Activated gamma-delta T cell (primary cell): ENCODE measurements around the gene GALR2.
"Not testable (repeated sequence)": the region's sequence is repeated elsewhere in the genome, so short reads cannot be mapped to it uniquely, and the experiment has no call there.

Source experiments
- DNase-seq: peaks from one replicate; lab custom pipeline; 2025; lab: John Stamatoyannopoulos, UW
- total RNA-seq, 2 donors: gene quantifications; one replicate each; lab custom pipeline; 2026; lab: John Stamatoyannopoulos, UW

GALR2 gene, protein sequence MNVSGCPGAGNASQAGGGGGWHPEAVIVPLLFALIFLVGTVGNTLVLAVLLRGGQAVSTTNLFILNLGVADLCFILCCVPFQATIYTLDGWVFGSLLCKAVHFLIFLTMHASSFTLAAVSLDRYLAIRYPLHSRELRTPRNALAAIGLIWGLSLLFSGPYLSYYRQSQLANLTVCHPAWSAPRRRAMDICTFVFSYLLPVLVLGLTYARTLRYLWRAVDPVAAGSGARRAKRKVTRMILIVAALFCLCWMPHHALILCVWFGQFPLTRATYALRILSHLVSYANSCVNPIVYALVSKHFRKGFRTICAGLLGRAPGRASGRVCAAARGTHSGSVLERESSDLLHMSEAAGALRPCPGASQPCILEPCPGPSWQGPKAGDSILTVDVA
- 0 to 0.09 reads per million in 2 donors for total RNA-seq

DNA sequence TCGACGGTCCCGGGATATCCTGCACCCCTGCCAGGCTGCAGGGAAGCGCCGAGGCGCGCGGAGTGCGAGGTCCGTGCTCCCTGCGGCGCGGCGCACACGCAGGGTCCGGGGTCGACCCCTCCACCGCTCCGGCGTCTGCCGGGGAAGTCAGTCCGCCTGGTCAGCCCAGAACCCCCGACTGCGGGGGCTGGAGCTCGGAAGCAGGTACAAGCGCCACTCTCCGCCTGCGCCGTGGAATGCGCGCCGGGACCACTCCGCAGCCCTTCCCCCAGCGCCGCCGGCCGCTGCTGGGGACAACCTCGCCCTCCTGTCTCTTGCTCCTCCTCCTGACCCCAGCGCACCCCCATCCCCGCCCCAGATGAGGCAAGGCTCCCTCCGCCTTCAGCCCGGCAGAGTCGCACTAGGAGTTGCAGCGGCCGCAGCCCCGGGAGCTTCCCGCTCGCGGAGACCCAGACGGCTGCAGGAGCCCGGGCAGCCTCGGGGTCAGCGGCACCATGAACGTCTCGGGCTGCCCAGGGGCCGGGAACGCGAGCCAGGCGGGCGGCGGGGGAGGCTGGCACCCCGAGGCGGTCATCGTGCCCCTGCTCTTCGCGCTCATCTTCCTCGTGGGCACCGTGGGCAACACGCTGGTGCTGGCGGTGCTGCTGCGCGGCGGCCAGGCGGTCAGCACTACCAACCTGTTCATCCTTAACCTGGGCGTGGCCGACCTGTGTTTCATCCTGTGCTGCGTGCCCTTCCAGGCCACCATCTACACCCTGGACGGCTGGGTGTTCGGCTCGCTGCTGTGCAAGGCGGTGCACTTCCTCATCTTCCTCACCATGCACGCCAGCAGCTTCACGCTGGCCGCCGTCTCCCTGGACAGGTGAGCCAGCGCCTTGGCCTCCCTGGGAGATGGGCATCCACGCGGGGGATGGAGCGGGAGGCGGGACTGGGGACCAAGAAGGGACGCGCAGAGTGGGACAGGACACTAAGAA is at the start of gene GALR2:
TSS of gene GALR2 (plus strand) at position 392 of the 974 bp plus-strand sequence. CDS start at position 495, 103 bp downstream.
- no peak for DNase-seq

DNA sequence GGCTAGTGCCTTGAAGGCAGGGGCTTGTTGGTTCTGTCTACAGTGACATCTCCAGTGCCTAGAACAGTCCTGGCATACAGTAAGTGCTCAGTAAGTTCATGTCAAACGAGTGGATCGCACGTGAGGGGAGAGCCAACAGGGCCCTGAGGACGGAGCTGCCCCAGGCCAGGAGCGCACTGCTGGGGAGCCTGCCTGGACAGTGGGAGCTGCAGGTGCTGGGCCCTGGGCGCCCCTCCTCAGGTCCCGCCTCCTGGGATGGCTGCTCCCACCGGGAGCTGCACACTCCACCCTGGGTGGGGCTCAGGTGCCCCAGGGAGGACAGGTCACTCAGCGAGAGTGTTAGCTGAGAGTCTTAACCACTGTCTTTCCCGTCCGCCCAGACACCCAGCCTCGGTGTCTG is 49.3 kb upstream of the GALR2 start:
- no peak for DNase-seq

DNA sequence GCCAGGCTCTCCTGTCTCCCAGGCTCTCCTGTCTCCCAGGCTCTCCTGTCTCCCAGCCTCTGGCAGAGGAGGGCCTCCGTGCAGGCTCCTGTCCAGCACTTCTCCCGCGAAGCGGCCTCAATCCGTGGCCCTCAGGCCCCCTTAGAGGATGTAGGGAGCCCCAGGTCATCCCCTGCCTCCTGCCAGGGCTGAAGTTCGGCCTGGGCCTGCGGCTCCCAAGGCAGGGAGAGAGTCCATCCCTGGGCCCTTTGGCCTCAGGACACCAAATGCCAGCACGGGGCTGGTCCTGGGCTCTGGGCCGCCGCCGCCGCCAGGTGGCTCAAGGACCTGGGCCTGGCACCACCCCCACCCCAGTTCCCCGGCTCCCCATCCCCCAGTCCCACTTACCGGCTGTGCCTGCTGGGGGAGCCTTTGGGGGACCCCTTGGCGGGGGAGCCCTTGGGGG is 47.8 kb upstream of the GALR2 start:
- DNase-seq, result no peak

DNA sequence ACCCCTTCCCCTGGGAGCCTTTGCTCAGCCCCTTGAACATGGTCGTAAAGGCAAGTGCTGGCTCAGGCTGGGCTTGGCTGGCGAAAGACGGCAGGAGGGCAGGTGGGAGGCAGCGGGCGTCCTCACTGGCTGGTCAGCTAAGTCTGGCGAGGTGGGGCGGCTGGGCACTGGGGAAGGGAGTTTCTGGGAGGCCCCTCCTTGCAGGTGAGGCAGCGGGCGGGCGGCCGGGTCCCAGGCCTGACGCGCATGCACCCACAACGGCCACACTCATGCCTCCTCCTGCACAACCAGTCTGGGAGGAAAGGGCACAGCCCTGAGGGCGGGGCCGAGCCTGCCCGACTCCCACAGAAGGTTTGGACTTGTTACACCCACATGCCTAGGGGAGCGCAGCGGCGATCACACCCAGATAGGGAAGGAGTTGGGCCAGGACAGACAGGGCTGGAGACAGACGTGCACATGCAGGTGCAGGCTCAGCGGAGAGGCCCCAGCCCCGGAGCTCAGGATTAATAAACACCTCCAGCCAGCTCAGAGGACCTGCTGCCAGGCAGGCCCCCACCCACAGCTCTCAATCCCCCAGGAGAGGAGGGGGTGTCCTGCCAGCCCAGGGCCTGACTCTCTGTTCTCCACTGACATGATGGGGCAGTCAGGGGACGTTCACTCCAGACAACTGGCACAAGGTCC is 47.3 kb upstream of the GALR2 start, which contains the start of gene EVPL:
TSS of gene EVPL (minus strand) at position 148 of the 681 bp plus-strand sequence. CDS start at position 40, 108 bp downstream.
- DNase-seq, result no peak

DNA sequence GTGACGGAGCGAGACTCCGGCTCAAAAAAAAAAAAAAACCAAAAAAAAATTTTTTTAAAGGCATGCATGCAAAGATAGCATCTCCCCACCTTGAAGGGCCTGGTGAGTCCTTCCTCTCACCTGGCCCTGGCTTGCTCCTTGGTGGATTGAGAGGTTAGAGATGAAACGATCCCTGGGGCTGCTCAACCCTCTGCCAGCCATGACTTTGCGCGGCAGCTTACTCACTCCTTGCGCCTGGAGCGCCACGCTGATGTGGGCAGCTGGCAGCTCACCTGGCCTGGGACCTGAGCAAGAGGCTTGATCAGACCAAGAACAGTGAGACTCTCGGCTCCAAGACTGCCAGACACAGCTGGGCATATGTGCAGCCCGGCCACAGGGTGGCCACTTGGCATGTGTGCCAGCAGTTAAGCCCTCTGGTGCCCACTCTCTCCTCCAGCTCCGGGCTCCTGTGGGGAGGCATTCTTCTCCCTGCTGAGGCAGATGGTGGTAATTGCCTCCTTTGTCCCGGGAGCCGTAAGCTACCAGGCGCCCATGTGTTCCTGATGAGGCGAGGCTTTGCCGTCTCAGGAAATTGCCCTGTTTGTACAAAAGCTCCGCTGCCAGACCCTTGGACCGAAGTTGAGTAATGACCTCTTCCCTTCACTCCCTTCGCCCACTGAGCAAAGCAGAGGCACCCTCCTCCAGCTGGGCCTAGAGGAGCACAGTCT is 42.4 kb upstream of the GALR2 start:
- no peak for DNase-seq

DNA sequence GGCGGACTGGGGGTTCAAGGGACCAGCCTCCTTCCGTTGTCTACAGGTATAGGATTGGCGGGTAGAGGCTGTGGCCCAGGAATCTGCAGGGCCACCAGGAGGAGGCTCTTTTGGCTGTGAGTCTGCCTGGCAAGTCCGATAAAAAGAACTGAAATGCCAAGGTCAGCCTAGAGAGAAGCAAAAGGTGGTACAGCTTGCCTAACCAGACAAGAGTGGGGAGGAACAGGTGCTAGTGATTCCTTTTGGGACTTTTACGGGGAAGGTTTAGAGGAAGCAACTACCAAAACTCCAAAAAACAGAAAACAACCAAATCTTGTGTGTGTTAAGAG is 41.8 kb upstream of the GALR2 start:
- no peak for DNase-seq

DNA sequence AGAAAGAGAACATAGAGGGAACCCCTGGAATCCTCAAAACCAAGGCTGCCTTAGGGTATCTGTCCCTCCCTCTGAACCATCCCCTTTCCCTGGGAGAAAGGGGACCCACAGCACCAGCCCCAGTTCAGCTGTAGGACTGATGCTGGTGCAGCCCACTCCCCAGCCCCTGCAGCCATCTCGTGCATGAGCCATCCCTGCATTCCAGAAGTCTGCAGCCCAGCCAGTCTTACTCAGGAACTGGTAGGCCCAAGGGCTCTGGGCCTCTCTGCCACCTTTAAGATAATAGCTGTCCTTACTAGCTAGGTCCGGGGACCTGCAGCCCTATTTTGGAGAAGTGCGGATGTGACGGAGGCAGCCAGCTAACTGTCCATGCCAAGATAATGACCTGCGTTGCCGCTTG is 41.4 kb upstream of the GALR2 start:
- DNase-seq, result no peak

DNA sequence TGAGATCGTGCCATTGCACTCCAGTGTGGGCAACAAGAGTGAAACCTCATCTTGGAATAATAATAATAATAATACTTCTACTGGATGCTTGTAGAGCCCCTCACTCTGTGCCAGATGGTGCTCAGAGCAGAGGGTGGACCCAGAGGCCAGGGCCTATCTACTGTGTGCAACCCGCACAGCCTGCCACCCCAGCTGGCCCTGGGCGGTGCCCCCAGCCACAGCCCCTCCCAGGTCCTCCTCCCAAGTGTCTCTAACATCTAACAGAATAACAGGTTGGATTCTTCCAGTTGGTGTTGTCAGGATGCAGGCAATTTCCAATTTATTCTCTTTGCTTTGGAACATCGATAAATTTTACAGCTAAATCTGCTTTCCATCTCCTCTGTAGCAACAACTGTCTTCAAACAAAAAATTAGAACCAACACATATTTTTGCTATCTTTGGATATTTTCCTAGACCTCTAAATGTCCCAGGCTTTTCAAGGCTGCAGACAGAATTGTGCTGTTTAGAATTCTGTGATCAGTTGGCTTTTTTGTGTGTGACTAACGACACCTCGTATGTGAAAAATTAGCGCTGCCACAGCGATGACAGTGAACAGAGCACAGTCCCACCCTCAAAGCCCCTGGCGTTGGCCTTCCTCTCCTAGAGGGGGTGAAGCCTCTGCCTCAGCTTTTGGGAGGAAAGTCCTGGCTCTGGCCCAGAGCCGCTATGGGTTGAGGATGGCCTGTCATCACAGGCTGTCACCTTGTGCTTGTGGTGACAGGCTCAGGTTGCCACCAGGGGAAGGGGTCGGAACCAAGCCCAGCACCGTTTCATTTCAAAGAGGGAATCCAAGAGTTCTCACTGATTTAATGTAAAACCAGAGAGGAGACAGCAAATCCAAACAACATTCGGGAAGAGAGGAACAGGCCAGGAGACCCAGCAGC is 39.9 kb upstream of the GALR2 start:
- DNase-seq, result no peak

DNA sequence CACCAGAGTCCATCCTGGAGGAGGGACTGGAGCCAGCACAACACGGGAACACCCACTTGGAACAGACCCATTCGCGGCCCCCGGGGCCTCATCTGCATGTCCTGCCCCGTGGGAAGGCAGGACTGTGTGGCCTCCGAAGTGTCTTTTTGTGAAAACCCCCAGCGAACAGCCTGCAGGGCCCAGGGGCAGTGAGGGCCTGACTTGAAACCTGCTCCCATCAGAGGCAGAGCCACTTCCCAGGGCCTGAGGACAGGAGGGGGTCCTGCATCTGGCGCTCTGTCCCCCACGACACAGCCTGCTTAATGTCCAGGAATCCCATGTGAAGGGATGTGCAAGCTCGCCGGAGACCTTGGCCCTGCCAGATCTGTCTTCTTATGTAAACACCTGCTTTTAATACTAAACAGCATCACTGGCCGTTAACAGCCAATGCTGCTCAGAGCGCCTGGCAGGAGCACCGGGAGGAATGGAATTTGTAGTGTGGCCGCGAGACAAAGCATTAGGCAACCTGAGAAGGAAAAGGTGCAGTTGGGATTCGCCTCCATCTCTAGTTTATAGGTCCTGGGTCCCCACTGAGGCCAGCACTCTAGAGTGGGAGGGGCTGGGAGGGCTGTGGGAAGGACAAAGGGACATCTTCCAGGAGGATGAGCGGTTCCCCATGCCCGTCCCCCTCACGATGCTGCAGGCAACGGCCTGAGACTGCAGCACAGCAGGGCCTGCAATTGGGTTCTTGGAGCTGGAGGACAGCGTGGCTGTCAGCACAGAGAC is 37.9 kb upstream of the GALR2 start:
- no peak for DNase-seq

DNA sequence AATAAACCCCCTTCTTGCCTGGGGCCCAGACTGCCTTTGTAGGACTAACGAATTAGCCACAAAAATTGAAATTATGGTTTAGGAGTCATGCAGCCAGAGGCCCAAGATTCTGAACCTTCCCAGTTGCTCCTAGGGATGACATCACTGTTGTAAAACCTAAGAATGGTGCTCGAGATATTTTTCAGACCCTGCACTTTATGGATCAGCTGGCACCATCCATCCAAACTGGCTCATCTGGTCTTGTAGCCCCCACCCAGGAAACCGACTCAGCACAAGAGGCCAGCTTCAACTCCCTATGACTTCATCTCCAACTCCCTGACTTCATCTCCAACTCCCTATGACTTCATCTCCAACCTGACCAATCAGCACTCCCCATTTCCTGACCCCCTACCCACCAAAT is 36.5 kb upstream of the GALR2 start:
- DNase-seq, result no peak

DNA sequence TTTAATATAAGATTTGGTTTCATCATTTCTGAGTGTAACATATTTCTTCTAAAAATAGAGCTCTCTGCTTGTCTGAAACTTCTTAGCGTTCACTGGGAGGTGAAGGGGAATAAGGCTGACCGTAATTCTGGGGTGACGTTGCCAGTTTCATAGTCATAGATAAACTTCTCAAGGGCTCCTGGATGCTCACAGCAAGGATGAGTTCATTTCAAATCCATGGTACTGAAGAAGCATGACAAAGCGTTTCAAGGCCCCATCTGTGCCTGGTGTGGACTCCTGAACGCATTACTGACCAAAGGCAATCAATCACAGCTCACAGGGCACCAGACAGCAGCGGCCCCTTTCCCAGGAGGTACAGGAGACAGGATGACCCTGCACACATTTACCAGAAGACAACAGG is 35.5 kb upstream of the GALR2 start:
- no peak for DNase-seq

DNA sequence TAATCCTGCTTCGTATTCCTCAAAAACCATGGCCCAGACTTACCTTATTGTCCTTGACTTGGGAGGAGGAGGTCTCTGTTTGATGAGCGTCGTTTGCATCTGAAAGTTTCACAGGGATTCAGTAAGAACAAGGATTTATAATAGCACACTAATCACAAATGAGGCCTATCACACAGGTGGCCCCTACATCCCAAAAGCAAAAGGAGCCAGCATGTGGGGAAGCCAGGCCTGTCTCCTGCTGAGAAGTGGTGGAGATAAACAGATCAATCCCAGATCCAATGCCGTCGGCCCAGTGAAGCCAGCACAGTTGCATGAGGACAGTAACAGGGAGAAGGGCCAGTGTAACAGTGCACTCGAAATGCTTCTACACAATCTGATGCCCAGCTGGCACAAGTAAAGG is 34.2 kb upstream of the GALR2 start:
- DNase-seq, result no peak

DNA sequence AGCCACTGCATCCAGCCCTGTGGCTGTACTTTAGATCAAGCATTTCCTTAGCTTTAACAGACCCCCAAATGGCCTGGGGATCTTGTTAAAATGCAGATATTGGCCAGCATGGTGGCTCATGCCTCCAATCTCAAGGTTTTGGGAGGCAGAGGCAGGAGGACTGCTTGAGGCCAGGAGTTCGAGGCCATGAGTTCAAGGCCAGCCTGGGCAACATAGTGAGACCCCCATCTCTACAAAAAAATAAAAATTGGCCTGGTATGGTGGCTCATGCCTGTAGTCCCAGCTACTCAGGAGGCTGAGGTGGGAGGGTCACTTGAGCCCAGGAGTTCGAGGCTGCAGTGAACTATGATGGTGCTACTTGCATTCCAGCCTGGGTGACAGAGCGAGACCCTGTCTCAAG is 31.7 kb upstream of the GALR2 start:
- DNase-seq, result not testable (repeated sequence)

DNA sequence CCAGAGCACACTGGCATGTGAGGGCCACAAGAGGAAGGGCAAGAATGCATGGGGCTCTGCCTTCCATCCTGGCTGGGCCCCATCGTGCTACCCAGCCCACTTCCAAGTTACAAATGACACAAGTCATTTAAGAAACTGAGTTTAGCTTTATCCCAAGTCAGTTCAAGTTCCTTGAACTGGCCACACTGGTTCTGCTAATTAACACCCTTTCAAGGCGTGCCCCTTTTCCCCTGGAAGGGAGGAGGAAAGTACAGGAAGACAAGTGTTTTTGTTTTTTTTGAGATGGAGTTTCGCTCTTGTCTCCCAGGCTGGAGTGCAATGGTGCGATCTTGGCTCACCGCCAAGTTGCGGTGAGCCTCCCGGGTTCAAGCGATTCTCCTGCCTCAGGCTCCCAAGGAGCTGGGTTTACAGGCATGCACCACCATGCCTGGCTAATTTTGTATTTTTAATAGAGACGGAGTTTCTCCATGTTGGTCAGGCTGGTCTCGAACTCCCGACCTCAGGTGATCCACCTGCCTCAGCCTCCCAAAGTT is 30.0 kb upstream of the GALR2 start:
- not testable (repeated sequence) for DNase-seq

DNA sequence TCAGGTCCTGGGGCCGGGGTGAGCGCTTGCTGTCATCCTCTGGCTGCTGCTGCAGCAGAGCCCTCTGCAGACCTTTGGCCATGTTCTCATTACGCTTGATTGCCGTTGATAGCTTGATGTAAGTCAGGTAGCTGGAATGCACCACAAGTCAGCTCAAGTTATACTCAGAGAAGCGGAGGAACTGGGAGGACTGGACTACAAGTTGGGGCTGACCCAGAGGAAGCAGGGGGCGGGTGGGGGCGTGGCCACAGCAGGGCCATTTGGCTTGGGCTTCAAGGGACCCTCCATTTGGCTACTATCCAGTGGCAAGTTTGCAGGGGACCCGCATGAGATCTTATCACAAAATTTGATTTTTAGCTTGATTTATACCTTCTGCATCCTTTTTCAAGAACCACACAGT is 28.5 kb upstream of the GALR2 start:
- DNase-seq, result no peak

DNA sequence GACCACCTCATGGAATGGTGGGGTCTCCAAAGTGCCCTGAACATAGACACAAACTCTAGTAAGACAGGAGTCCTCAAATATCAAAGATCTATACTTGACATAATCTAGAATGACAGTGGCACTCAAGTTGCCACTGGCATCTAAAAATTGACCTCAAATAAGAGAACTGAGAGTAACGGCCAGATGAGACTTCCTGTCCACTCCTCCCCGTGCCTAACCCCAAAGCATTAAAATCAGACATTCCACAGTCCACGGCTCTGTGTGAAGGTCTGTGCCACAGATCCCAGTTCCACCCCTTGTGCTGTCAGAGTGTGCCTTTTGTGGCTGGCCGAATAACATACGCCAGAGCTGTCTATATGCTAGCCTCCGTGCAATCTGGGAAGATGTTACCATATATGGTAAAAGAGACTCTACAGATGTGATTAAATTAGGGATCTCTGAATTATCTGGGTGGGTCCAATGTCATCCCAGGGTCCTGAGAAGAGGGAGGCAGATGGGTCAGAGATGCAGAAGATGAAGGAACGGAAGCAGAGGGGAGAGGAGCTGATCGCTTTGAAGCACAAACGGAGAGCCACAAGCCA is 26.5 kb upstream of the GALR2 start:
- no peak for DNase-seq

DNA sequence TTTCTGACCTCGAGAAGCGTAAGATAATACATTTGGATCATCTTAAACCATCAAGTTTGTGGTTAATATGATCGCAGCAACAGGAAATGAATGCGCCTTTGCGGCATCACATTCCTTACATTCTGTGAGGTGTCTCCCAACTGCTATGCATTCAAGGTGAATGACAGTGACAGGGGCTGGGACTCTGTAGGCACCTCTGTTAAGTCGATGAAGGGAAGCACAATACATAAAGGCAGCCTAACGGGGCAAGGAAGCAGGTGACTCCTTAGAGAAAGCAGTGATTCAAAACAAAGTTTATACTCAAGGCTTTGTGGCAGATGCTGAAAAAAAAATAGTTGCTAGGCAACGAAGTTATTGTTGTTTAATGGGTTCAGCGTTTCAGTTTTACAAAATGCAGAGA is 25.9 kb upstream of the GALR2 start:
- DNase-seq, result no peak

DNA sequence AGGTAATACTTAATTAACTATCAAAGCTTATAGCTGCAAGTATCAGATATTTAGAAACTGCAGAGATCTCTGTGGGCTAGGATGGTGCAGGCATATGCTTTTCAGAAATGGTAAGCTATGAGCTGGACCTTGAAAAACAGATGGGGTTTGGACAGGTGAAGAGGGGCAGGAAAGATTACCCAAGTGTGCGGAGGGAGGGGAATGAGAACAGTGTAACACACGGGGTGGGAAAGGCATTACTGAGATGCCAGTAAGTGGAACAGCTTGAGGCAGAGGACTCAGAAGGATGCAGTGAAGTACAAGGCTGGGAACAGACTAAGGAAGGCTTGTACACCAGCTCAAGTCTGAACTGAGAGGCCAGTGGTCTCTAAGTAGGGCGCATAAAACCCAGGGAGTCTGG is 25.3 kb upstream of the GALR2 start:
- DNase-seq, result no peak
